WERI-Rb-1 (cell line): ENCODE measurements around the gene CCZ1B.
A peak's percentile ranks its signal among the peaks of the same experiment; 100 is the strongest.
"Not testable (repeated sequence)": the region's sequence is repeated elsewhere in the genome, so short reads cannot be mapped to it uniquely, and the experiment has no call there.

Experiments used
- DNase-seq: peaks from one replicate; pipeline ENCODE4 v3.0.0-alpha.2; 2020
- H3K27ac ChIP-seq: fragments of 250-450 bp; sonication (Bioruptor Pico); 2 replicates; pipeline ENCODE4 v1.5.1; 2020; ENCODE audit warnings: mild to moderate bottlenecking, moderate library complexity
- H3K27me3 ChIP-seq: fragments of 250-450 bp; sonication (Bioruptor Pico); 2 replicates; pipeline ENCODE4 v1.5.1; 2021; ENCODE audit warnings: mild to moderate bottlenecking, low read depth, moderate library complexity; ENCODE audit not compliant: insufficient read depth, severe bottlenecking
- H3K36me3 ChIP-seq: fragments of 250-450 bp; sonication (Bioruptor Pico); 2 replicates; pipeline ENCODE4 v1.5.1; 2020; ENCODE audit warnings: mild to moderate bottlenecking, moderate library complexity
- H3K4me3 ChIP-seq: 2 replicates; pipeline ENCODE4 v1.5.1; 2011; ENCODE audit warnings: low read depth, mild to moderate bottlenecking, control low read depth, low read length
- H3K9me3 ChIP-seq: fragments of 250-450 bp; sonication (Bioruptor Pico); 2 replicates; pipeline ENCODE4 v1.5.1; 2021; ENCODE audit warnings: mild to moderate bottlenecking, moderate library complexity; ENCODE audit not compliant: severe bottlenecking
- CTCF ChIP-seq: IDR thresholded peaks from 2 replicates; pipeline ENCODE4 v1.5.1; 2011; ENCODE audit warnings: low read depth, mild to moderate bottlenecking, control low read depth, inconsistent platforms, low read length

Gene CCZ1B

DNA sequence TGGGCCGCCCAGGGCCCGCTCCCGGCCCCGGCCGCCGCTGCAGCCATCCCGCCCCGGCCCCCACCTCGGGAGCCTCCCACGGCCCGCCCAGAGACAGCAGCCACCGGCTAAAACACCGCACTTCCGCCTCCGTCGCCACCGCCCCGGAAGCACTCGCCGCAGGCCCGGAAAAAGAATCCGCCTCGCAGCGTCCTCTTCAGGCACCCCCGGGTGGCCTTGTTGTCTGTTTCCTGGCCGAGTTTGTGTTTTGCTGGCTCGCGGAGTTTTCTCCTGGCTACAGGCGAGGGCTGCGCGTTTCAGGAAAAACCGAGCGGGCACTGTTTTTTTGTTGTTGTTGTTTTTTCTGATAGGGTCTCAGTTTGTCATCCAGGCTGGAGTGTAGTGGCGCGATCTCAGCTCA, at the start of gene CCZ1B:
CCZ1B (minus strand) TSS at position 125 of the 400 bp plus-strand sequence; CDS start at position 47, 78 bp downstream.
- H3K9me3 ChIP-seq, H3K36me3 ChIP-seq, H3K27me3 ChIP-seq: not testable (repeated sequence)
- peak; percentile 33; the same call in 1 of the 2 replicates for TF ChIP-seq CTCF
- Histone ChIP-seq H3K4me3 (peak within 1 kb of the TSS; percentile 33), H3K27ac (peak within 1 kb of the TSS; percentile 63)
- peak; percentile 88 for DNase-seq

- H3K27me3 ChIP-seq, H3K27ac ChIP-seq, H3K9me3 ChIP-seq, DNase-seq, H3K4me3 ChIP-seq, H3K36me3 ChIP-seq: not testable (repeated sequence)
Observed at GRCh38 chr7:6875022-6875421, 48.9 kb upstream of the CCZ1B start.

GRCh38 chr7:6872246-6872945, 46.3 kb upstream of the CCZ1B start:
- not testable (repeated sequence) for DNase-seq, H3K36me3 ChIP-seq, H3K27me3 ChIP-seq, H3K9me3 ChIP-seq, H3K4me3 ChIP-seq, H3K27ac ChIP-seq

DNA sequence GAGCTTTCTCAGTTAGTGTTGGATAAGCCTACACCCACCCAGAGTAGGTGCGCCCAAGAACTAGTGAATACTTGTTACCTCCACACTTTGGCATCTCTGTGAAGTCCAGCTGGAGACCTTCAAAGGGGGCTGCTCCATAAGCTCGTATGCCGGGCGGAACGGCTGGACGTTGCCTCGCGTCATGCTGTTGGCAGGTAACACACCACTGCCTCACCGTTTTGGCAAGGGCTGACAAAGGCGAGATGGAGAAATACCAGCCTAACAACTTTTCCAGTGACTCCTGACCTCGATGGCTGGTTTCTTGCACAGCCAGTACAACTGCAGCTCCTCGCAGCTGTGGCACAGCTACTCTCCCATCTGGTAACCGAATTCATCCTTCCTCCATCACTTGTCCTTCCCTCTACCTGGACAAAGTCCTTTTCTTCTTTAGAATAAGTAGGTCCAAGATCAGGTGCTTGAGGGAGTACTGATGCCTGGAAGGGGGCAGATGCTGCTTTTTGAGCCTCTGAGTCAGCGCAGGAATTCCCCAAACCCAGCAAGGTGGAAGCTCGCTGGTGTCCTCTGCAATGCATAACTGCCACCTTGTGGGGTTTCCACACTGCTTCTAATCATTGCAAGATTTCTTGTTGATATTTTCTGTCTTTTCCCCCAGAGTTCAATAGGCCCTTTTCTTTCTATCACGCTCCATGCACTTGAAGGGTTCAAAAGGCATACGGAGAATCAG, 45.5 kb upstream of the CCZ1B start:
- H3K27me3 ChIP-seq, H3K36me3 ChIP-seq, H3K27ac ChIP-seq, H3K9me3 ChIP-seq, DNase-seq, H3K4me3 ChIP-seq: not testable (repeated sequence)

- not testable (repeated sequence) for H3K27ac ChIP-seq, DNase-seq, H3K4me3 ChIP-seq, H3K9me3 ChIP-seq, H3K36me3 ChIP-seq, H3K27me3 ChIP-seq
Observed at GRCh38 chr7:6864751-6865150, 38.7 kb upstream of the CCZ1B start.

DNA sequence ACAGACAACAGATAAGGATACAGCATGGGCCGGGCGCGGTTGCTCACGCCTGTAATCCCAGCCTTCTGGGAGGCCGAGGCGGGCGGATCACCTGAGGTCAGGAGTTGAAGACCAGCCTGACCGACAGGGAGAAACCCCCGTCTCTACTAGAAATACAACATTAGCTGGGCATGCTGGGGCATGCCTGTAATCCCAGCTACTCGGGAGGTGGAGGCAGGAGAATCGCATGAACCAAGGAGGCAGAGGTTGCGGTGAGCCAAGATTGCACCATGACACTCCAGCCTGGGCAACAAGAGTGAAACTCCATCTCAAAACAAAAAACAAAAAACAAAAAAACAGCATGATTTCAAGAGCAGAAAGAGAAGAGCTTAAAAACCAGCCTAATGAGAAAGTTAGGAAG, 38.1 kb upstream of the CCZ1B start:
- H3K27me3 ChIP-seq, H3K9me3 ChIP-seq, H3K36me3 ChIP-seq, H3K4me3 ChIP-seq, H3K27ac ChIP-seq: not testable (repeated sequence)
- DNase-seq, result peak; percentile 33

- H3K27ac ChIP-seq, H3K36me3 ChIP-seq, H3K9me3 ChIP-seq, H3K4me3 ChIP-seq, H3K27me3 ChIP-seq, DNase-seq: not testable (repeated sequence)
Observed at GRCh38 chr7:6862876-6863275, 36.8 kb upstream of the CCZ1B start.

GRCh38 chr7:6857721-6858314, 31.7 kb upstream of the CCZ1B start:
- peak; percentile 83 for DNase-seq
- not testable (repeated sequence) for H3K36me3 ChIP-seq, H3K27me3 ChIP-seq, H3K9me3 ChIP-seq, H3K4me3 ChIP-seq, H3K27ac ChIP-seq
- TF ChIP-seq CTCF, result peak; percentile 71
